K562 (cell line): Measurements from ENCODE around the gene UPK3A. TPM values are rescaled to one million over a fixed set of nuclear protein-coding genes. Genes with fewer than 3 reads are reported as not detected.

Experiments
- ATAC-seq: fragments of 200-7000 bp; cut with Tn5 transposase; 3 replicates; pipeline ENCODE4 v1.9.1; 2020; ENCODE audit warnings: moderate library complexity
- BruUV-seq: library from RNA; stranded (reverse); fragments of 400-500 nt; replicated peaks from 2 replicates; lab custom pipeline; 2021; lab: Mats Ljungman, UMichigan
- CTCF ChIA-PET: fragments of 300-600 bp; formaldehyde crosslinking; extraction: SDS; loops from one replicate; lab custom pipeline; 2021; ENCODE audit warnings: low intra/inter-chr PET ratio; lab: Yijun Ruan, JAX
- POLR2A ChIA-PET: fragments of 300-600, 350-650 bp; sonication (Branson Sonifier 250); formaldehyde crosslinking; extraction: SDS; loops from one replicate; lab custom pipeline; 2021; ENCODE audit warnings: antibody characterized with exemption, inconsistent platforms; lab: Yijun Ruan, JAX
- DNase-seq, 4 experiments: peaks; one replicate each; pipeline versions ENCODE4 v3.0.0 to v3.0.0-alpha.2; 2011 to 2018; ENCODE audit warnings: low spot score in 3 of 4, mixed read lengths in 3 of 4; ENCODE audit errors: extremely low read depth in 1 of 4
- FAIRE-seq: peaks from 2 replicates; lab custom pipeline; 2011; peaks lifted over from hg19 to GRCh38; lab: Jason Lieb, UNC
- H2AFZ ChIP-seq: 2 replicates; pipeline ENCODE4 v1.6.0; 2011; ENCODE audit warnings: low read depth, low read length, control low read depth, inconsistent platforms
- H3K27ac ChIP-seq: fragments of 200-600 bp; 3 replicates; pipeline ENCODE4 v1.8.0; 2011; ENCODE audit warnings: low read depth, mild to moderate bottlenecking, control low read depth, inconsistent platforms, low read length, moderate library complexity, mixed read lengths; ENCODE audit errors: extremely low read depth
- H3K27me3 ChIP-seq, 2 experiments: fragments of 300-600 bp in 1 of 2; 2 replicates in 1 of 2; 3 replicates in 1 of 2; pipeline versions ENCODE4 v1.6.0 to v1.8.0; 2011; ENCODE audit warnings: inconsistent platforms in 2 of 2, low read length in 2 of 2, mild to moderate bottlenecking in 1 of 2, mixed read lengths in 1 of 2, moderate library complexity in 1 of 2; ENCODE audit not compliant: control insufficient read depth in 2 of 2, insufficient read depth in 2 of 2
- H3K36me3 ChIP-seq: fragments of 300-600 bp; 3 replicates; pipeline ENCODE4 v1.8.0; 2011; ENCODE audit warnings: mild to moderate bottlenecking, low read length, inconsistent platforms; ENCODE audit not compliant: control insufficient read depth, insufficient read depth
- H3K4me1 ChIP-seq, 2 experiments: fragments of 200-600 bp in 1 of 2; replicated peaks in 1 of 2; 2 replicates in 1 of 2; 3 replicates in 1 of 2; pipeline versions ENCODE4 v1.5.1 to v1.8.0; 2011; ENCODE audit warnings: inconsistent platforms in 2 of 2, low read length in 2 of 2, mild to moderate bottlenecking in 1 of 2, mixed read lengths in 1 of 2, moderate library complexity in 1 of 2; ENCODE audit not compliant: control insufficient read depth in 2 of 2, insufficient read depth in 2 of 2
- H3K4me2 ChIP-seq: 2 replicates; pipeline ENCODE4 v1.6.1; 2011; ENCODE audit warnings: low read length, control low read depth, inconsistent platforms, mixed read lengths; ENCODE audit not compliant: insufficient read depth
- H3K4me3 ChIP-seq: fragments of 200-600 bp; sonication (generic), shearing (Covaris generic); 2 replicates; pipeline ENCODE4 v1.5.1; 2016; ENCODE audit warnings: control low read depth, inconsistent platforms
- H3K79me2 ChIP-seq: fragments of 200-600 bp; 3 replicates; pipeline ENCODE4 v1.8.0; 2011; ENCODE audit warnings: low read length, inconsistent platforms; ENCODE audit not compliant: control insufficient read depth, insufficient read depth
- H3K9ac ChIP-seq, 2 experiments: 2 replicates each; pipeline versions ENCODE4 v1.6.0 to v1.6.1; 2011; ENCODE audit warnings: low read depth in 2 of 2, low read length in 2 of 2, control low read depth in 1 of 2, inconsistent platforms in 1 of 2, mild to moderate bottlenecking in 1 of 2, mixed read lengths in 1 of 2; ENCODE audit not compliant: insufficient read depth in 1 of 2
- H3K9me1 ChIP-seq: one replicate; pipeline ENCODE4 v1.6.0; 2011; ENCODE audit warnings: inconsistent platforms, mild to moderate bottlenecking, low read length, moderate library complexity; ENCODE audit not compliant: control insufficient read depth, insufficient read depth
- H3K9me3 ChIP-seq: replicated peaks from 2 replicates; pipeline ENCODE4 v1.5.1; 2011; ENCODE audit warnings: low read depth, low read length, inconsistent platforms; ENCODE audit not compliant: control insufficient read depth, insufficient read depth
- H4K20me1 ChIP-seq: replicated peaks from 2 replicates; pipeline ENCODE4 v1.6.1; 2011; ENCODE audit warnings: low read length, inconsistent platforms, mixed read lengths; ENCODE audit not compliant: control insufficient read depth, insufficient read depth
- BRF2 ChIP-seq: IDR thresholded peaks from 3 replicates; pipeline ENCODE4 v1.6.1; 2011; ENCODE audit warnings: borderline replicate concordance, mild to moderate bottlenecking; ENCODE audit not compliant: insufficient read length, insufficient read depth
- CCAR2 ChIP-seq: fragments of 200-400 bp; formaldehyde crosslinking; IDR thresholded peaks from 2 replicates; pipeline ENCODE4 v1.6.1; 2017; ENCODE audit warnings: mild to moderate bottlenecking, low read depth, low read length
- RBBP5 ChIP-seq: fragments of 200-600 bp; sonication (generic); IDR thresholded peaks from 2 replicates; pipeline ENCODE4 v1.6.1; 2012; ENCODE audit warnings: borderline replicate concordance, mild to moderate bottlenecking, low read length, control low read depth, inconsistent platforms; ENCODE audit not compliant: insufficient read depth, poor library complexity, severe bottlenecking
- SNRNP70 ChIP-seq: fragments of 200-400 bp; formaldehyde crosslinking; optimal IDR thresholded peaks from 2 replicates; pipeline ENCODE3; 2017; ENCODE audit warnings: low read depth, low read length
- ZFPM2 ChIP-seq: fragments of 250-450 bp; sonication (Bioruptor Pico); IDR thresholded peaks from 2 replicates; pipeline ENCODE4 v1.5.1; 2022; ENCODE audit warnings: mild to moderate bottlenecking
- WGBS: fragments of 100-300 bp; shearing (Covaris generic); methylation state at CpG from one replicate; pipeline ENCODE4 v1.1.6; 2016; ENCODE audit warnings: low coverage, mixed read lengths; ENCODE audit not compliant: insufficient coverage; ENCODE audit errors: missing lambda C conversion rate; 5-methylcytosine and 5-hydroxymethylcytosine counted together
- in situ Hi-C: fragments of 300-500 bp; cut with MboI; formaldehyde crosslinking; loops from 4 replicates; pipeline ENCODE4 v1.15.0; 2018; ENCODE audit warnings: inconsistent platforms, mixed read lengths
- intact Hi-C: fragments of 100-400 bp; cut with micrococcal nuclease; formaldehyde crosslinking; loops from 2 replicates; pipeline ENCODE4 v1.14.2; 2022
- polyA plus RNA-seq, 8 experiments: library from polyadenylated mRNA; depleted of rRNA in 4 of 8; stranded (reverse) in 5 of 8; unstranded in 3 of 8; fragments of >200 nt; fragmentation: Nextera tagmentation in 2 of 8; fragmentation: Illumina TruSeq in 1 of 8; extraction: Ambion mirVana in 2 of 8; extraction: Trizol in 1 of 8; gene quantifications; 2 replicates each; pipeline versions ENCODE4 v1.2.1 to v1.2.3, GENCODE V29; 2011 to 2014; ENCODE audit warnings: inconsistent platforms in 1 of 8, missing spikeins in 1 of 8
- total RNA-seq, 7 experiments: library from RNA; depleted of rRNA in 6 of 7; stranded (reverse); fragments of >200 nt in 6 of 7; fragmentation: Illumina TruSeq in 2 of 7; extraction: Trizol in 2 of 7; gene quantifications; 2 replicates each; pipeline versions ENCODE4 v1.2.1 to v1.2.3, GENCODE V29; 2011 to 2021; ENCODE audit warnings: low replicate concordance in 1 of 7

The UPK3A gene
- total and polyA plus RNA-seq, 9 of the 15 experiments (the other 6 are each of a cell fraction or from before 2014, with no cell fraction given): not detected

DNA sequence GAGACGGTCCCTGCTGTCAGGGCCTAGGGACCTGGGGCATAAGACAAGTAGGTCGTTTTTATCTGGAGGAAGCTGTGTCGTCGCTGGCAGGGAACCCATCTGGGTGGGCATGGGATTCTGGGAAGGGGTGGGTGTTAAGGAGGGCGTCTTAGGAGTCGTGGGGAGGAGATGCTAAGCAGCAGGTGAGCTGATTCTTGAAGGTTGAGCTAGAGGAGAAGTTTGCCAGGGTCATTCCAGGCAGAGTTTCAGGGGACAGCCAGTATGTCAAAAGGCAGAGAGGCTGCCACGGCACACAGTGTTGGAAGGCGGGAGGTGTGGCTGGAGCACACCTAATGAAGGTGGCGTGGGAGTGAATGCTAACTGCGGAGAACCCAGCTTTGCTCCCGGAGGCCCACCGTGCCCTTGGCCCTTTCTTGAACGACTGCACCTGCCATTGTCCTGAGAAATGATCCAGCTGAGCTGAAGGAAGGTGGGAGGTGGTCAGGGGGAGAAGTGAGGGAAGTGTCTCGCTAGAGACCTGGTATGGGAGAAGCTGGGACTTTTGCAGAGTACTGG lies 26.3 kb downstream of the UPK3A start:
- Histone ChIP-seq H3K9me3 (no peaks in the 10 kb centered on the region), H3K9ac (peak overlapping the region; percentile 64 to 95), H3K27me3 (no peaks in the 10 kb centered on the region), H3K79me2 (peaks cover 61% of the 10 kb centered on the region), H3K4me3 (peak overlapping the region; percentile 81), H3K4me2 (peak overlapping the region; percentile 81), H3K9me1 (no peaks in the 10 kb centered on the region), H3K36me3 (peaks cover 17% of the 10 kb centered on the region; the same call in 2 of the 3 replicates), H3K27ac (peak overlapping the region; percentile 76; the same call in 2 of the 3 replicates), H4K20me1 (no peaks in the 10 kb centered on the region), H3K4me1 (peaks cover 41 to 48% of the 10 kb centered on the region in 2 experiments; a peak in 4 of 5 replicates), H2AFZ (no peak overlapping the region)
- POLR2A ChIA-PET: interaction anchor here (1.4 kb wide), 1 partner anchor 17 kb away, joined by 5 read pairs; no protein-coding TSS in a partner anchor
- TF ChIP-seq ZFPM2 (CRISPR knock-in tag) (no peak), SNRNP70 (no peak), CCAR2 (no peak), BRF2 (no peak), RBBP5 (peak; percentile 14)
- WGBS: 8% methylated on average over 12 of the region's 14 CpGs
- in situ Hi-C loops (no loop called here), intact Hi-C loops (no loop called here)
- DNase-seq: no peak
- no peak for FAIRE-seq
- CTCF ChIA-PET: no interaction called here
- ATAC-seq: no peak
- TSS peak; percentile 52 for BruUV-seq
